RWPE1 (cell line): ENCODE results near the gene ASPHD1.
"Not testable (repeated sequence)": the region's sequence is repeated elsewhere in the genome, so short reads cannot be mapped to it uniquely, and the experiment has no call there.

Experiments used
- CTCF ChIA-PET: fragments of 350-600 bp; sonication (Branson Sonifier 250); formaldehyde crosslinking; extraction: SDS; loops from one replicate; lab custom pipeline; 2021; lab: Yijun Ruan, JAX
- POLR2A ChIA-PET: fragments of 400-600 bp; formaldehyde crosslinking; extraction: SDS; loops from one replicate; lab custom pipeline; 2020; ENCODE audit warnings: antibody characterized with exemption; ENCODE audit not compliant: low non-redundant PET; lab: Yijun Ruan, JAX
- DNase-seq: peaks from one replicate; pipeline ENCODE4 v3.0.0; 2012; ENCODE audit warnings: low spot score
- H3K27ac ChIP-seq: fragments of 450-650 bp; 2 replicates; pipeline ENCODE4 v1.5.1; 2017
- CTCF ChIP-seq: fragments of 450-650 bp; conservative IDR thresholded peaks from 2 replicates; pipeline ENCODE4 v1.5.1; 2017; ENCODE audit warnings: low read depth, mild to moderate bottlenecking

The ASPHD1 gene

GRCh38 chr16:29909391-29909790 is 9.1 kb downstream of the ASPHD1 start:
- ChIA-PET POLR2A (no interaction called here), CTCF (no interaction called here)
- TF ChIP-seq CTCF, result no peak
- no peak for DNase-seq
- H3K27ac ChIP-seq, result no peak overlapping the region

DNA sequence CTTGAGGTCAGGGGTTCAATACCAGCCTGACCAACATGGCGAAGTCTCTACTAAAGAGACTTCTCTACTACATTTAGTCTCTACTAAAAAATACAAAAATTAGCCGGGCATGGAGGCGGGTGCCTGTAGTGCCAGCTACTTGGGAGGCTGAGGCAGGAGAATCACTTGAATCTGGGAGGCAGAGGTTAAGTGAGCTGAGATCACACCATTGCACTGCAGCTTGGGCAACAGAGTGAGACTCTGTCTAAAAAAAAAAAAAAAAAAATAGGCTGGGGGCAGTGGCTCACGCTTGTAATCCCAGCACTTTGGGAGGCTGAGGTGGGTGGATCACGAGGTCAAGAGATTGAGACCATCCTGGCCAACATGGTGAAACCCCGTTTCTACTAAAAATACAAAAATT is 9.6 kb downstream of the ASPHD1 start:
- CTCF ChIA-PET, result interaction anchor here (0.6 kb wide), 1 partner anchor 19 kb away, joined by 3 read pairs; no protein-coding TSS in a partner anchor
- DNase-seq, H3K27ac ChIP-seq, POLR2A ChIA-PET: not testable (repeated sequence)

DNA sequence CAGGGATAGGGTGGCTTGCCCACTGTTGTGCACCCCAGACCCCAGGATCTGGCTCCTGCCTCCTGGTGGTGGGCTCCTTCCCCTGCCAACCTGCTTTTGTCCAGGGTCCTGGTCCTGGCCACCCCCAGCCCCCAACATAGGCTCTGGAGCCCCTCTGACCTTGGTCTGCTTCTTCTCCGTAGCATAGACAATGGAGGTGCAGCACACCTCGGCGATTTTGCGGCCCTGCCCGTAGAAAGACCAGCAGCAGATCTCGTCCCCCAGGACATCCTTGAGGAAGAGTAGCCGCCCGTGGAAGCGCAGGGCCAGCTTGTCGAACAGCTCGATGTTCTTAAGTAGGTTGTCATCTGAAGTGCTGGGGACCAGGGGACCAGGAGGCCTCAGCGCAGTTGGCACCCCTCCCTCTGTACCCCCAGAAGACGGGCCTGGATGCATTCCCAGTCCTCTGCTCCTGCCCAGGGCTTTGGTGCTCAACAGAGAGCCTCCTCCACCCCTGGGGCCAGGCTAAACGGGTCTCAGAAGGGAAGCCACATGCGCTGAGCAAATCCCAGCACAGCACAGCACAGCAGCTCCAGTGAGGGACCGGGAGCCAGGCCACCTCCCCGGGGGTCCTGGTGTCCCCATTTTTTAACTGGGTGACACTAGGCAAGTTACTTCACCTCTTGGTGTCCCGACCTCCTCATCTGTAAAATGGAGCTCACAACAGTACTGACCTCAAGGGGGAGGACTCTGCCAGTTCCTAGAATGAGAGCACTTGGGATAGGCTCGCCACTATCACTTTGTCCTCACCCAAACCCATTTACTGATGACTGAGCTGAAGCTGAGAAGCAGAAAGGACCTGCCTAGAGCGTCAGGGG is 10.8 kb downstream of the ASPHD1 start:
- H3K27ac ChIP-seq, result no peak overlapping the region
- DNase-seq, result no peak
- no peak for TF ChIP-seq CTCF
- ChIA-PET CTCF (interaction anchor here (0.6 to 0.7 kb wide), 2 partner anchors 50 to 121 kb away, joined by 3 read pairs; no protein-coding TSS in a partner anchor), POLR2A (interaction anchor here (1.0 kb wide), 1 partner anchor 11 kb away, joined by 4 read pairs; the partner anchor contains the start of gene SEZ6L2)

DNA sequence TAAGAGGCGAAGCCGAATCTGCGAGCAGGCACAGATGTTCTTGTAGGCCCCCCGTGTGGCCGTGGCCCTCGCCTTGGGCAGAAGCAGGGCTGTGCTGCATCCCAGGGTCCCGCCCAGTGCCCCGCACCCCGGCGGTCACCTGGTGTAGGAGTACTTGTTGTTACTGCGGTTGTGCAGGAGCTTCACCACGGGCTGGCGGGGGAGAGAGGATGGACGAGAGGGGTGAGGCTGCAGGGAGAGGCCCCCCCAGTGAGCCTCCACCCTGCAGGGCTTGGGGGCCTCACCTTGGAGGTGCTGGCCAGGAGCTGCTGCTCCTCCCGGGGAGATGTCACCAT is 11.4 kb downstream of the ASPHD1 start:
- H3K27ac ChIP-seq, result no peak overlapping the region
- TF ChIP-seq CTCF, result no peak
- ChIA-PET POLR2A (interaction anchor here (1.0 kb wide), 1 partner anchor 12 kb away, joined by 4 read pairs; the partner anchor contains the start of gene SEZ6L2), CTCF (no interaction called here)
- no peak for DNase-seq

DNA sequence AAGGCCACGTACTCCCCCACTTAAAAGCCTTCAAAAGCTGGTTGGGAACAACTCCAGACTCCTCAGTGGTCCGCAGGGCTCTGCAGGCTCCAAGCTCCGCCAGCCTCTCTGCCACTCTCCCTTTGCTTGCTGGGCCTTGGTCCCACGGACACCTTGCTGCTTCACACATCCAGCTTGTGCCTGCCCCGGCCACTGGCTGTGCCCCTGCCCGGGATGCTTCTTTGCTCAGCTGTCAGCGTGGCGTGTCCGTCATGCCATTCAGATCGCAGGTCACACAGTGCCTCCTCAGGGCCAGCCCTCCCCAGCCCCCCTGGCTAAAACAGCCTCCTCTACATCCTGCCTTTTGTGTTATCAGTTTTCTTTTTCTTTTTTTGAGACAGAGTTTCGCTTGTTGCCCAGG is 11.8 kb downstream of the ASPHD1 start:
- no peak for DNase-seq
- H3K27ac ChIP-seq, result no peak overlapping the region
- POLR2A ChIA-PET, result interaction anchor here (1.0 kb wide), 1 partner anchor 13 kb away, joined by 4 read pairs; the partner anchor contains the start of gene SEZ6L2
- no peak for TF ChIP-seq CTCF
- CTCF ChIA-PET, result interaction anchor here (0.5 to 0.9 kb wide), 2 partner anchors 77 to 89 kb away, joined by 3 to 4 read pairs; no protein-coding TSS in a partner anchor

DNA sequence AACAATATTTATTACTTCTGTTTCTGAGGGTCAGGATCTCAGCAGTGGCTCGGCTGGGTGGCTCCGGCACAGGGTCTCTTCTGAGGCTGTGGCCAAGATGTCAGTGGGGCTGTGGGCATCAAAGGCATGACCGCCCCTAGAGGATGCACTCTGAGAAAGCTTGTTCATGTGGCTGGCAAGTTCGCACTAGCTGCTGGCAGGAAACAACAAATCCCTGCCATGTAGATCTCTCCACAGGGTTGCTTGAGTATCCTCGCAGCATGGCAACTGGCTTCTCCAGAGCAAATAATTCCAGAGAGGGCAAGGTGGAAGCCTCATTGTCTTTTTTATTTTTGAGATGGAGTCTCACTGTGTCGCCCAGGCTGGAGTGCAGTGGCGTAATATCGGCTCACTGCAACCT is 13.2 kb downstream of the ASPHD1 start:
- CTCF ChIA-PET, result no interaction called here
- POLR2A ChIA-PET, result no interaction called here
- TF ChIP-seq CTCF, result no peak
- DNase-seq, result no peak
- peak overlapping the region; percentile 5; the same call in 1 of the 2 replicates for H3K27ac ChIP-seq
